Measurements from ENCODE around the gene UBQLN4. TPM values are rescaled to one million over a fixed set of nuclear protein-coding genes. Genes with fewer than 3 reads are reported as not detected.

The UBQLN4 gene
- 10 to 100 TPM; 19.8 to 31.0 (median 26.9) TPM for total RNA-seq

- DNase-seq (ENCODE audit: low spot score in 2 of 2) = peak; percentile 75 to 96
- intact Hi-C loops (cut with DNase I; ENCODE audit: low total_unique reads) = no loop called here
- H3K4me3 ChIP-seq (ENCODE audit: low read depth, poor library complexity, severe bottlenecking) = peak within 1 kb of the TSS; percentile 79
- TF ChIP-seq CTCF (IDR thresholded peaks at IDR 0.05) (no peak), POLR2A (IDR thresholded peaks at IDR 0.05) (no peak)
- 1% methylated on average over 27 to 39 of the region's 49 CpGs for WGBS, 2 donors
Measured at GRCh38 chr1:156053768-156054499, at the start of gene UBQLN4. Gene UBQLN4, minus strand, starts transcription at chr1:156053798. Its CDS starts 97 bp downstream, at chr1:156053701.

GRCh38 chr1:156102633-156103511, 49.3 kb upstream of the UBQLN4 start:
- intact Hi-C loops (cut with DNase I; ENCODE audit: low total_unique reads) = no loop called here
- peak in 1 of 2 donors; percentile 93 for DNase-seq (ENCODE audit: low spot score in 2 of 2)
- WGBS, 2 donors = 29% methylated on average over 15 to 16 of the region's 16 CpGs
- TF ChIP-seq POLR2A (IDR thresholded peaks at IDR 0.05) (no peak), CTCF (IDR thresholded peaks at IDR 0.05) (no peak)
- no peak overlapping the region for H3K4me3 ChIP-seq (ENCODE audit: low read depth, poor library complexity, severe bottlenecking)

- TF ChIP-seq CTCF (IDR thresholded peaks at IDR 0.05) (no peak), POLR2A (IDR thresholded peaks at IDR 0.05) (no peak)
- H3K4me3 ChIP-seq (ENCODE audit: low read depth, poor library complexity, severe bottlenecking) = no peak overlapping the region
- intact Hi-C loops (cut with DNase I; ENCODE audit: low total_unique reads) = no loop called here
- no peak for DNase-seq (ENCODE audit: low spot score in 2 of 2)
- 41 to 50% methylated on average over 6 of the region's 6 CpGs for WGBS, 2 donors
Measured at GRCh38 chr1:156101880-156102279, 48.3 kb upstream of the UBQLN4 start.

GRCh38 chr1:156100205-156100995, 46.8 kb upstream of the UBQLN4 start:
- DNase-seq (ENCODE audit: low spot score in 2 of 2) = no peak
- no peak overlapping the region for H3K4me3 ChIP-seq (ENCODE audit: low read depth, poor library complexity, severe bottlenecking)
- intact Hi-C loops (cut with DNase I; ENCODE audit: low total_unique reads) = no loop called here
- 37 to 46% methylated on average over 4 of the region's 4 CpGs for WGBS, 2 donors
- TF ChIP-seq POLR2A (IDR thresholded peaks at IDR 0.05) = no peak
- no peak for TF ChIP-seq CTCF (IDR thresholded peaks at IDR 0.05)

- intact Hi-C loops (cut with DNase I; ENCODE audit: low total_unique reads) = no loop called here
- WGBS, 2 donors = 72 to 82% methylated on average over 3 of the region's 3 CpGs
- no peak for DNase-seq (ENCODE audit: low spot score in 2 of 2)
- no peak overlapping the region for H3K4me3 ChIP-seq (ENCODE audit: low read depth, poor library complexity, severe bottlenecking)
- TF ChIP-seq CTCF (IDR thresholded peaks at IDR 0.05) = no peak
- no peak for TF ChIP-seq POLR2A (IDR thresholded peaks at IDR 0.05)
Measured at GRCh38 chr1:156099282-156099681, 45.7 kb upstream of the UBQLN4 start.
